Rectal smooth muscle tissue (tissue), 1 donor: ENCODE results near the gene HES5.
A peak's percentile ranks its signal among the peaks of the same experiment; 100 is the strongest.

Source experiments
- H3K27ac ChIP-seq: one replicate; pipeline ENCODE4 v1.7.0; 2013; ENCODE audit warnings: low read depth, low read length, inconsistent platforms
- H3K27me3 ChIP-seq: one replicate; pipeline ENCODE4 v1.7.0; 2013; ENCODE audit warnings: low read length; ENCODE audit not compliant: control insufficient read depth, insufficient read depth
- H3K36me3 ChIP-seq: one replicate; pipeline ENCODE4 v1.7.0; 2013; ENCODE audit warnings: low read length; ENCODE audit not compliant: control insufficient read depth, insufficient read depth
- H3K4me1 ChIP-seq: one replicate; pipeline ENCODE4 v1.7.0; 2013; ENCODE audit warnings: low read length; ENCODE audit not compliant: control insufficient read depth, insufficient read depth
- H3K4me3 ChIP-seq: one replicate; pipeline ENCODE4 v1.7.0; 2013; ENCODE audit warnings: low read length
- H3K9ac ChIP-seq: one replicate; pipeline ENCODE4 v1.7.0; 2013; ENCODE audit warnings: low read length

Gene HES5

DNA sequence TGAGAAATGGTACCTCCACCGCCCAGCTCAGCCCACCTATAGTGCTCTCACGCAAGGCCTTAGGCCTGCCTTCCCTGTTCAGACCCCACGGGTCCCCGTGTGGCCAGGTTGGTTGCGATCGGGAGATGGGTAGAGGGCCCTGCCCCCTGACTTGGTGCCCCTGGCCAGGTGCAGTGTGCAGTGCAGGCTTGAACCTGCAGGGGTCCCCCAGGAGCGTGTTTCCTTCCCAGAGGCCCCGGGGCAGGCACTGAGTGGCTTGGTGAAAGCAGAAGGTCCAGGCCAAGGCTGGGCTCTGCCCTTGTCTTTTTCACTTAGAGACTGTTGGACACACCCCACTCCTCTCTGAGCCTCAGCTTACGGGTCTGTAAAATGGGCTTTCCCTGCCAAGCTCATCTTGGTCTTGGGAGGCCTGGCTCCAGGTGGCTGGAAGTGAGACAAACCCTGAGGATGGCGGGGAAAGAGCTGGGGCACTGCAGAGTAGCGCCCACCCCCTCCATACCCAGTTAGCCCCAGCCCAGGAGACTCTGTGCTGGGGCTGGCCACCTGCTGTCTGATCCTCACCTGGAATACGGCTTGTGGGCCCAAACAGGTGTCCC is 9.3 kb upstream of the HES5 start:
- Histone ChIP-seq H3K27me3 (peaks cover 21% of the 10 kb centered on the region), H3K36me3 (no peaks in the 10 kb centered on the region), H3K4me3 (no peak overlapping the region), H3K9ac (no peak overlapping the region), H3K27ac (no peak overlapping the region), H3K4me1 (no peaks in the 10 kb centered on the region)

DNA sequence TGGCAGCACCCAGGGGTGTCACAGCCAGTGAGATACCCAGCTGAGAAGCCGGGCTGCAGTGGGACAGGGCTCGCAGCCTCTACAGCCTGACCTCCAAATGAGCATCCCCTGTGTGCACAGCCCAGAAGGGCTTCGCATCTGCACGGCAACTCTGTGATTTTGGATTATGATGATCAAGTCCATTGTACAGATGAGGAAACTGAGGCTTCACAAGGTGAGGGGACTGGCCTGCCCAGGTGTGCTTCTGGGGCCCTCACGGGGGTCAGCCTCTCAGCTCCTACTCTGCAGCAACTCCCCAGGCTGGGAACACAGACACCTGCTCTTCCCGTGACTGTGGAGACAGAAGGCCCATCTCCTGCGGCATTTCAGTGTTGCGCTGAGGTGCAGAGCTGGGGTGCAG is 8.8 kb upstream of the HES5 start:
- no peaks in the 10 kb centered on the region for H3K36me3 ChIP-seq
- H3K27ac ChIP-seq = no peak overlapping the region
- H3K4me3 ChIP-seq = no peak overlapping the region
- H3K9ac ChIP-seq = no peak overlapping the region
- no peaks in the 10 kb centered on the region for H3K4me1 ChIP-seq
- H3K27me3 ChIP-seq = peaks cover 21% of the 10 kb centered on the region

DNA sequence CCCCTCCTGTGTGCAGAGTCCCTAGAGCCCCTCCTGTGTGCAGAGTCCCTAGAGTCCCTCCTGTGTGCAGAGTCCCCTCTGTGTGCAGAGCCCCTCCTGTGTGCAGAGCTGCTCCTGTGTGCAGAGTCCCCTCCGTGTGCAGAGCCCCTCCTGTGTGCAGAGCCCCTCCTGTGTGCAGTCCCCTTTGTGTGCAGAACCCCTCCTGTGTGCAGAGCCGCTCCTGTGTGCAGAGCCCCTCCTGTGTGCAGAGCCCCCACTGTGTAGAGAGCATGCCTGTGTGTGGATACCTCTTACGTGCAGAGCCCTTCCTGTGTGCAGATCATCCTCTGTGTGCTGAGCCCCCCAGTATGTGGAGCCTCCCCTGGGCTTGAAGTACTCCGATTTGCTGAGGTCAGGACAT is 8.3 kb upstream of the HES5 start:
- Histone ChIP-seq H3K9ac (no peak overlapping the region), H3K4me1 (no peaks in the 10 kb centered on the region), H3K27ac (no peak overlapping the region), H3K27me3 (peaks cover 21% of the 10 kb centered on the region), H3K4me3 (no peak overlapping the region), H3K36me3 (no peaks in the 10 kb centered on the region)

DNA sequence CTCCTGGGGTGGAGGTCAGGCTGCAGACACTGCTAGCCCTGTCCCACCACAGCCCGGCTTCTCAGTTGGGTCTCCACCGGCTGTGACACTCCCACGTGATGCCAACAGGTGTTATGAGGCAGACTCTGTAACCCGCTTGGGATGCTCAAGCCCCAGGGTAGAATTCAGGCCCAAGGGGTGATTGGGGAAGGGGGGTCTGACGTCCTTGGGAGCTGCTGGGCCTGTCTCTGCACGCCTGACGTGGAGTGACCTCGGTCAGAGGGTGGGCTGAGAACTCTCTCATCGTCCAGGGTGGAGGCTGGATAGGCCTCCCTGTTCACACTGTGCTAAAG is 7.7 kb upstream of the HES5 start:
- Histone ChIP-seq H3K27me3 (peaks cover 21% of the 10 kb centered on the region), H3K36me3 (no peaks in the 10 kb centered on the region), H3K9ac (no peak overlapping the region), H3K27ac (no peak overlapping the region), H3K4me3 (no peak overlapping the region), H3K4me1 (no peaks in the 10 kb centered on the region)

DNA sequence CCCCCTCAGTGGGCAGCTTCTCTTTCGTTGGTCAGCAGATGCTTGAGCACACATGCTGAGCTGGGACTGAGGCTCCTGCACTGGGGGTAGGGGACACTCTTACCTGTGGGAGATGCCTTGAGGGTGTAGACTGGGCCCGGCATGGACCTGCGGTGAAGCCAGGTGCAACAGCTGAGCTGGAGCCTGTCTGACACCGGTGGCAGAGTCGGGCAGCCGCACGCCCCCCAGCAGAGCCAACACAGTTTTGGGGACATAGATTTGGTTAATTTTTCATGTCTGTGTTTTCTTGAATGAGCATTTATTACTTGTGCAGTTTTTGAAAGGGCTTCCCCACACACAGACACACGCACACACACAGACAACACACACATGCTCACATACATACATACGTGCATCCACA is 5.9 kb upstream of the HES5 start:
- H3K27ac ChIP-seq = no peak overlapping the region
- H3K4me1 ChIP-seq = no peaks in the 10 kb centered on the region
- peaks cover 30% of the 10 kb centered on the region for H3K27me3 ChIP-seq

DNA sequence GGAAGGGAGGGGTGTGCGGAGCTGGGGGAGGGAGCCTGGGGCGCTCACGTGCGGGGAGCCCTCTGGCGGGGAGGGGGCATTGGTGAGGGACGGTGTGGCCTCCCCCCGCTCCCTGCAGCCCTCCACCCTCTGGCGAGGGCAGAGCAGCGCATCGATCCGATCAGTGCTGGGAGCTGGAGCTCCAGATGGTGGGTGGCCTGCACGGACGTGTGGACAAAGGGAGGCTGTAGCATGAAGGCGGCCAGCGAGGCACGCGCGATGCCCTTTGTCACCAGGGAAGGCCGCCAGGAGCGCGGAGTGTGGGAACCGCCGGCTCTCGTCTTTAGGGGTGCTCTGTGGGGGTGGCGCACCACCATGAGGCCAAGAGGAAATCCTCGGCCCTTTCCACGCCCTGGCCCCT is 5.4 kb upstream of the HES5 start:
- Histone ChIP-seq H3K9ac (no peak overlapping the region), H3K27me3 (peaks cover 35% of the 10 kb centered on the region), H3K4me1 (no peaks in the 10 kb centered on the region), H3K27ac (no peak overlapping the region), H3K36me3 (no peaks in the 10 kb centered on the region), H3K4me3 (no peak overlapping the region)

More for the DNA sequence above, 5.9 kb upstream of the HES5 start:
- H3K4me3 ChIP-seq = no peak overlapping the region
- no peak overlapping the region for H3K9ac ChIP-seq
- no peaks in the 10 kb centered on the region for H3K36me3 ChIP-seq

DNA sequence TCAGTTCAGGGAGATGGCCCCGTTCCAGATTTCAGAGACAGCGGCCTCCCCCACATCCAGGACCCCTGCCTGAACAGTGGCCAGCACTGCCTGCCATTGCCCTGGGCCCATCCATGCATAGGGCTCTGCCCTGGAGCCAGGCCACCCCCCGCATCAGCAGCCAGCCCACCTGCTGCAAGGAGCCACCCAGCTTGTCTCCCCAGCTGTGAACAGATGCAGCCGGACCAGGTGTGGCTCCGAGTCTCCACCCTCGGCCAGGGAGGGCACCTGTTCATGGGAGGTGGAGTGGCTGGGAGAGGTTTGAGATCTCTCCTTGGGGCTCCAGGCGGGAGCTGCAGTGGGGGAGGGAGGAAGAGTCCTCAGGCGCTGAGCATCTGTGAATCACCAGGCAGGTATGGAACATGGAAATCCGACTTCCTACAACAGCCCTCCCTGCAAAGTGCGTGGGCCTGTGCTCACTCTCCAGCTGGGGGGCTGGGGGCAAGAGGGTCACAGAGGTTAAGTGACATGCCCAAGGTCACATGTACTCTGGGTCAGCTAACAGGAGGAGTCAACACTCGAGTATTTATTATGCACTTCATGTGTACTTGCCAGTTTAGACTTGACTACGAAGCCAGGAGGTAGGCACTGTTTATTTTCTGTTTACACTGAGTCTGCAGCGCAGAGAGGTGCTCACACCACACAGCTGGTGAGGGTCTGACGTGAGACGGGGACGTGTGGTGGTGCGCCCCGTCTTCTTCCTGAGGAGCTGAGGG is 4.8 kb upstream of the HES5 start:
- H3K36me3 ChIP-seq = no peaks in the 10 kb centered on the region
- H3K4me3 ChIP-seq = no peak overlapping the region
- H3K27me3 ChIP-seq = peaks cover 35% of the 10 kb centered on the region
- H3K4me1 ChIP-seq = no peaks in the 10 kb centered on the region
- no peak overlapping the region for H3K9ac ChIP-seq
- H3K27ac ChIP-seq = no peak overlapping the region

DNA sequence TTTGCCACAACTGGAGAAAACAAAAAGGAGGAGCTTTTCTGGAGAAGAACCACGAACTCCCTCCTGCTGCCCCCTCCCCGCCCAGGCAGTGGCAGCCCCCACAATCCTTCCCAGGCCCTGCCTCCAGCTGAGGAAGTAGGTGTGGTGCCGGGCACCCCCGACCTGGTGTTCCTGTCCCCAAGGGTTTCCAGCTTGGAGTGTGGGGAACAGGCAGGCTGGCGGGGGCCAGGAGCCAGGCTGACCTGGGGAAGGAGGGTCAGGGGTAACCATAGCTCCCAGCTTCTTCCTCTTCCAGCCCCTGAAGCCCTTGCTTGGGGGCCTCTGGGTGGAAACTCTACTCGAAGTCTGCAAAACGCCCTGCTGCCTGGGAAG is 4.2 kb upstream of the HES5 start:
- Histone ChIP-seq H3K27me3 (peaks cover 33% of the 10 kb centered on the region), H3K36me3 (no peaks in the 10 kb centered on the region), H3K9ac (no peak overlapping the region), H3K27ac (no peak overlapping the region), H3K4me1 (no peaks in the 10 kb centered on the region), H3K4me3 (no peak overlapping the region)

DNA sequence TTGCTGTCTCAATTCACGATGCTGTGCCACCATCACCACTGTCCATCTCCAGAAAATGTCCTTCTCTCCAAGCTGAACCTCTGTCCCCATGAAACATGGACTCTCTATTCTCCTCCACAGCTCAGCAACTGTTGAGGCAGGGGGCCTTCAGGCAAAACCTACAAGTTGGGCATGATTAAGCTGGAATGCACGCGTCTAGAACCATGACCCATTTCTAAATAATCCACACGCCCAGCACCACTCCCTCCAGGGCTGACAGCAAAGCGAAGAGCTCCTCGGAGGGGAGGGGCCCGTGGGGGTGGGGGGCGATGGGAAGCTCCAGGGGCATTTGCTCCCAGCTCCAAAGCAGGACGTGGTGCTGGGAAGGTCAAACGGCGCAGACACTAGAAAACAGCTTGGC is 3.3 kb upstream of the HES5 start:
- Histone ChIP-seq H3K4me1 (no peaks in the 10 kb centered on the region), H3K4me3 (no peak overlapping the region), H3K36me3 (no peaks in the 10 kb centered on the region), H3K27me3 (peaks cover 33% of the 10 kb centered on the region), H3K9ac (no peak overlapping the region), H3K27ac (no peak overlapping the region)

DNA sequence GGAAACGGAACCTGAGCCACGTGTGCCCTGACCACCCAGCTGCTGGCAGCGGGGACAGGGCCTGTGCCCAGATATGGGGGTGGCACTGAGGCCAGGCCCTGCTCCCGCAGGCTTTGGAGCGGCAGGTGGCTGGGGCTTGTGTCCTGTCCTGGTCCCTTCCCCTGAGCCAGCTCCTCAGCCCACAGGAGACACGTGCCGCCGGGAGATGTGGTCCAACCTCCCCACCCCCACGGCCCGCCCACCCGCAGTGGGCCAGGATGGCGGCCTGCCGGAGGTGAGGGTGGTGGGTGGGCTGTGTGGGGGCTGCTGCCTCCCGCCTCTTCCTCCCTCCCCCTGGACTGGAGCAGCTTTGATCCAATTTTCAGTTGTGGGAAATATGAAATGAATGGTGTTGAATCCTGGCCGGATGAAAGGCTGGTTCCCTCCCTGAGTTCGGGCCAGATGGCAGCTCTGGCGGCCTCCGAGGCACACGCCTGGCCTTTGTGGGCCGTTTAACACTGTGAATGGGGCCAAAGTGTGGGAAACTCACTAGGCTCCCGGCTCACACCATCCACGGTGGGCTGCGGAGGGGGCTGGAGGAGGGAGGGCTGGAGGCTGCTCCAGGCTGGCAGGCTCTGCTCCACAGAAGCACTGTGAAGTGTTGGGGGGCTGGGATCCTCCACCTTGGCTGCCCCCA is 2.6 kb upstream of the HES5 start:
- H3K4me1 ChIP-seq = no peaks in the 10 kb centered on the region

DNA sequence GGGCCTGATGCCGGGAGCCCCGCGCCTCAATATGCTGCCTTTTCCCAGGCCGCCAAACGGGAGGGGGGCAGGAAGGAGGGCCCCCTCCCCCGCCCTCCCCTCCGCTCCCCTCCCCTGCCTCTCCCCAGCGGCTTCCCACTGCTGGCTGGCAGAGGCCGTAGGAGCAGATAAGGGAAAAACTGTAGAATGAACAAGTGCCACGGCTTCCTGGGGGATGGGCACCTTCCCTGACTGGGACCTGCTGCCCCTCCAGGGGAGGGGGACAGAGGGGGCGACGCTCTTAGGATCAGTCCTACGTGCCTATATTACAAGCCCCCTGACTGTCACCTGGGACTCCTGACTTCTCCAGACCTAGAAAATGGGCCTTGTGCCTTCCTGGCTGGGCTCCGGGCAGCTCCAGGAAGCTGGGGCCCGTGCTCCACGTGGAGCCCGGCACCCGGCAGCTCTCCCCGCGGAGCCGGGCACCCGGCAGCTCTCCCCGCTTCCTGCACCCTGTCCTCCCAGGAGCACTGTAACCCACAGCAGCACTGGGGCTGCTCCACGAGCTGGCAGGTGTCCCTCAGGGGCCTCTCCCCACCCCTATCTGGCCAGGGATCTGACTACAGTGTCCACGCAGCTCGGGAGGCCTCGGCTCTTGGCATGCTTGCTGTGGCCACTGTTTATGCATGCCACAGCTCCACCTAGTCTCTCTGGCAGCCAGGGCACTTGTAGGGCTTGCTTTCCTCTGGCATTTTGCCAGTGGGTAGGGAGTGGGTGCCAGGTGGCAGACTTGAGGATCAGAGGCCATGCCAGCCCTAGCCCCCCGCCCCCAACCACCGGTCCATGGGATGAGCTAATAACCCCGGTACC is 674 bp upstream of the HES5 start:
- H3K9ac ChIP-seq = no peak overlapping the region
- peaks cover 22% of the 10 kb centered on the region for H3K27me3 ChIP-seq
- no peaks in the 10 kb centered on the region for H3K36me3 ChIP-seq
- H3K27ac ChIP-seq = no peak overlapping the region
- H3K4me1 ChIP-seq = peaks cover 3% of the 10 kb centered on the region
- H3K4me3 ChIP-seq = no peak overlapping the region

More for the DNA sequence above, 2.6 kb upstream of the HES5 start:
- Histone ChIP-seq H3K36me3 (no peaks in the 10 kb centered on the region), H3K27ac (no peak overlapping the region), H3K27me3 (peaks cover 32% of the 10 kb centered on the region), H3K9ac (no peak overlapping the region), H3K4me3 (no peak overlapping the region)

DNA sequence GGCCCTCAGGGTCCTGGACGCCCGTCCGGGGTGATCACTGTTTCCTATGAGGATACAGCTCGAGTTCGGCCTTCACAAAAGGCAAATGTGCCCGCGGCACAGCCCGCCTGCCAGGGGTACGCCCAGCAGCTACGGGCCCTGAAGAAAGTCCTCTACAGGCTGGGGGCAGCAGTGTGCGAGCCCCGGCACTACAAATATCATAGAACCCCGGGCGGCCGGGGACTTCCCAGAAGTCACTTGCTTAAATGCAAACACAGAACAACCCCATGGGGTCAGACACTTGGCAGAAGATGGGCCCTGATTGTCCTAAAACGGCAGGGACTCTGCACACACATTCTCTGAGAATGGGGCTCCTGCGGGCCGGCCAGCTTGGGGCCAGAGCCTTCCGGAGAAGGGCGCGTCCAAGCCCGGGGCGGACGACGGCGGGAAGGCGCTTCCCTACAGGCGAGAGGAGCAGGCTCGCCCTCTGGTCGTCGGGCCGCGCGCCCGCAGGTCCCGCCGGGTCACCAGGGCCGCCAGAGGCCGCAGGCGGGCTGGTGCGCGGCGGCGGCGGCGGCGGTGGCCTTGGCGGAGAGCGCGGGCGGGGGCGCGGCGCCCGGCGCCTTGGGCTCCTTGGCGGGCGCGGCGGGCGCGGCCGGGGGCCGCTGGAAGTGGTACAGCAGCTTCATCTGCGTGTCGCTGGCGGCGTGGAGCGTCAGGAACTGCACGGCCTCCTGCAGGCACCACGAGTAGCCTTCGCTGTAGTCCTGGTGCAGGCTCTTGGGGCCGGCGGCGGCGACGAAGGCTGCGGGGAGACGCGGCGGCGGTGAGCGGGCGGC is 888 bp downstream of the HES5 start:
- peak overlapping the region; percentile 48 for H3K4me3 ChIP-seq
- H3K27ac ChIP-seq = no peak overlapping the region
- peaks cover 19% of the 10 kb centered on the region for H3K27me3 ChIP-seq
- H3K36me3 ChIP-seq = no peaks in the 10 kb centered on the region
- H3K9ac ChIP-seq = no peak overlapping the region
- H3K4me1 ChIP-seq = peaks cover 15% of the 10 kb centered on the region
